SK-N-SH (cell line): ENCODE results near the gene LMOD2.

Source experiments
- ELF1 ChIP-seq: IDR thresholded peaks from 2 replicates; pipeline ENCODE4 v1.4.0; 2012
- EP300 ChIP-seq, 2 experiments: IDR thresholded peaks; 2 replicates each; pipeline versions ENCODE4 v1.4.0 to v1.6.1; 2012; ENCODE audit warnings: borderline replicate concordance in 1 of 2, low read depth in 1 of 2, low read length in 1 of 2
- EZH2phosphoT487 ChIP-seq: fragments of 200-600 bp; sonication (generic); IDR thresholded peaks from 2 replicates; pipeline ENCODE4 v1.6.1; 2017; ENCODE audit warnings: low read depth, mixed run types, mild to moderate bottlenecking, antibody characterized with exemption, moderate library complexity, borderline replicate concordance
- FOSL2 ChIP-seq: IDR thresholded peaks from 2 replicates; pipeline ENCODE4 v1.4.0; 2012; ENCODE audit warnings: low read depth, mild to moderate bottlenecking, moderate library complexity, borderline replicate concordance
- FOXM1 ChIP-seq: IDR thresholded peaks from 2 replicates; pipeline ENCODE4 v1.4.0; 2012; ENCODE audit warnings: low read depth, mild to moderate bottlenecking
- JUND ChIP-seq: IDR thresholded peaks from 2 replicates; pipeline ENCODE4 v1.4.0; 2012
- MEF2A ChIP-seq: IDR thresholded peaks from 2 replicates; pipeline ENCODE4 v1.4.0; 2012; ENCODE audit warnings: low read depth, borderline replicate concordance
- MXI1 ChIP-seq: IDR thresholded peaks from 2 replicates; pipeline ENCODE4 v1.6.1; 2012; ENCODE audit warnings: mild to moderate bottlenecking, low read depth, low read length, improper control_type of control experiment
- POLR2AphosphoS5 ChIP-seq: IDR thresholded peaks from 2 replicates; pipeline ENCODE4 v1.6.1; 2012; ENCODE audit warnings: low read depth, low read length
- SIN3A ChIP-seq: IDR thresholded peaks from 2 replicates; pipeline ENCODE4 v1.6.1; 2012; ENCODE audit warnings: low read depth, mild to moderate bottlenecking, low read length, moderate library complexity, borderline replicate concordance
- SMC3 ChIP-seq: IDR thresholded peaks from 2 replicates; pipeline ENCODE4 v1.6.1; 2012; ENCODE audit warnings: low read depth, low read length, improper control_type of control experiment
- TCF12 ChIP-seq: IDR thresholded peaks from 2 replicates; pipeline ENCODE4 v1.4.0; 2012
- TF ChIP-seq, protein P1 (sequence below): fragments of 200-600 bp; sonication (generic); IDR thresholded peaks from 2 replicates; pipeline ENCODE4 v1.6.1; 2017; ENCODE audit warnings: antibody characterized with exemption, mild to moderate bottlenecking, moderate library complexity
- TF ChIP-seq, protein P2 (sequence below): IDR thresholded peaks from 2 replicates; pipeline ENCODE4 v1.4.0; 2012; ENCODE audit warnings: low read depth

DNA sequence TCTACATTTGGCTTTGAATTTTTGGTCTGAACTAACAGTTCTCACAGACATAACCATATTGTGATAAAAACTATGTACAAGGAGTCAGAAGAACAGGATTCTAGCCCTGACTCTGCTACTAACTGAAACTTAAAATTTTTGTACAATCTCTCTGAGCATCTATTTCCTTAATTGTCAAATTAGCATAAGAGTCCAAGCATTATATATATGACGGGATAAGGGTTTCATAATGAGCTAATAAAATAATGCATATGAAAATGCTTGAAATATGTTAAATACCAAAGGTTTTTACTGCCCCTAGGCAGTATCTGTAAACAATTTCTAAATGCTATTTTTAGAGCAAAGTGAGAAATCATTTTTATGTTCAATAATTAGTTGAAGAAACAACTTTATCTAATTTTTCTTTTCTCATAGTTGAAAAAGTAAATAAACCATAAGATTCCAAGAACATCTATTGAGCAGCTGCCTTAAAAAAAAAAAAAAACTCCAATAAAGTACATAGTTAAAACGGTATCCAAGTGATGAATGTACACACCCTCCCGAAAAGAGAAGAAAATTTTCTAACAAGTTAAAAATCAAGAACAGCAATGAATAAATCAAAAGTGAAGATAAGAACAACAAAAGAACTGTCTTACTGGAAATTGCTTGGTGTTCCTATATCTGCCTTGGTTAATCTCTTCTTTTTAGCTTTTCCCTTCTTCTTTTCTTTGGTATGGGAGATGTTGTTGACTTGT is 40.4 kb downstream of the LMOD2 start:
- TF ChIP-seq, protein P1, sequence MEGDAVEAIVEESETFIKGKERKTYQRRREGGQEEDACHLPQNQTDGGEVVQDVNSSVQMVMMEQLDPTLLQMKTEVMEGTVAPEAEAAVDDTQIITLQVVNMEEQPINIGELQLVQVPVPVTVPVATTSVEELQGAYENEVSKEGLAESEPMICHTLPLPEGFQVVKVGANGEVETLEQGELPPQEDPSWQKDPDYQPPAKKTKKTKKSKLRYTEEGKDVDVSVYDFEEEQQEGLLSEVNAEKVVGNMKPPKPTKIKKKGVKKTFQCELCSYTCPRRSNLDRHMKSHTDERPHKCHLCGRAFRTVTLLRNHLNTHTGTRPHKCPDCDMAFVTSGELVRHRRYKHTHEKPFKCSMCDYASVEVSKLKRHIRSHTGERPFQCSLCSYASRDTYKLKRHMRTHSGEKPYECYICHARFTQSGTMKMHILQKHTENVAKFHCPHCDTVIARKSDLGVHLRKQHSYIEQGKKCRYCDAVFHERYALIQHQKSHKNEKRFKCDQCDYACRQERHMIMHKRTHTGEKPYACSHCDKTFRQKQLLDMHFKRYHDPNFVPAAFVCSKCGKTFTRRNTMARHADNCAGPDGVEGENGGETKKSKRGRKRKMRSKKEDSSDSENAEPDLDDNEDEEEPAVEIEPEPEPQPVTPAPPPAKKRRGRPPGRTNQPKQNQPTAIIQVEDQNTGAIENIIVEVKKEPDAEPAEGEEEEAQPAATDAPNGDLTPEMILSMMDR = no peak
- no peak for TF ChIP-seq MXI1
- no peak for TF ChIP-seq EZH2phosphoT487
- no peak for TF ChIP-seq EP300 (IDR thresholded peaks at IDR 0.05; ENCODE audit: borderline replicate concordance in 1 of 2, low read depth in 1 of 2, low read length in 1 of 2)
- no peak for TF ChIP-seq SMC3
- no peak for TF ChIP-seq TCF12
- TF ChIP-seq, protein P2, sequence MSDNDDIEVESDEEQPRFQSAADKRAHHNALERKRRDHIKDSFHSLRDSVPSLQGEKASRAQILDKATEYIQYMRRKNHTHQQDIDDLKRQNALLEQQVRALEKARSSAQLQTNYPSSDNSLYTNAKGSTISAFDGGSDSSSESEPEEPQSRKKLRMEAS = no peak
- TF ChIP-seq POLR2AphosphoS5 = no peak
- TF ChIP-seq SIN3A = no peak
- TF ChIP-seq JUND = no peak
- TF ChIP-seq ELF1 = no peak
- TF ChIP-seq FOXM1 = no peak
- TF ChIP-seq FOSL2 = no peak
- no peak for TF ChIP-seq MEF2A
